Measurements from ENCODE around the gene SKIL.

The SKIL gene

GRCh38 chr3:170437696-170438407, 80.3 kb downstream of the SKIL start:
- H3K9me3 ChIP-seq (ENCODE audit: insufficient read depth, low read depth, low read length), result no peaks in the 10 kb centered on the region
- no peaks in the 10 kb centered on the region for H3K27me3 ChIP-seq (ENCODE audit: insufficient read depth, low read length, poor library complexity, severe bottlenecking)
- no peak overlapping the region for H3K9ac ChIP-seq (ENCODE audit: low read depth, low read length, poor library complexity, severe bottlenecking)
- no peaks in the 10 kb centered on the region for H3K9me2 ChIP-seq (replicated peaks; ENCODE audit: low read depth, low read length)
- H2AFZ ChIP-seq (ENCODE audit: low read length), result no peak overlapping the region
- H3K79me2 ChIP-seq (ENCODE audit: insufficient read depth, low read length), result no peaks in the 10 kb centered on the region
- H4K20me1 ChIP-seq (ENCODE audit: insufficient read depth, low read length, poor library complexity, severe bottlenecking), result no peaks in the 10 kb centered on the region
- no peak overlapping the region for H3K4me2 ChIP-seq (ENCODE audit: low read depth, low read length, poor library complexity, severe bottlenecking)
- H3F3A ChIP-seq (ENCODE audit: low read depth), result no peaks in the 10 kb centered on the region
- H3K36me3 ChIP-seq (ENCODE audit: insufficient read depth, low read length), result no peaks in the 10 kb centered on the region
- no peak overlapping the region for H3K4me3 ChIP-seq (ENCODE audit: low read length, poor library complexity, severe bottlenecking)
- TF ChIP-seq CTCF (conservative IDR thresholded peaks at IDR 0.05; ENCODE audit: low read length) (no peak), EZH2phosphoT487 (IDR thresholded peaks at IDR 0.05; ENCODE audit: borderline replicate concordance) (no peak)
- H3K4me1 ChIP-seq (ENCODE audit: insufficient read depth, low read length, poor library complexity, severe bottlenecking), result no peaks in the 10 kb centered on the region

- Histone ChIP-seq H3F3A (ENCODE audit: low read depth) (no peaks in the 10 kb centered on the region), H3K79me2 (ENCODE audit: insufficient read depth, low read length) (no peaks in the 10 kb centered on the region), H3K9me2 (replicated peaks; ENCODE audit: low read depth, low read length) (no peaks in the 10 kb centered on the region), H3K36me3 (ENCODE audit: insufficient read depth, low read length) (no peaks in the 10 kb centered on the region), H3K9ac (ENCODE audit: low read depth, low read length, poor library complexity, severe bottlenecking) (no peak overlapping the region), H3K9me3 (ENCODE audit: insufficient read depth, low read depth, low read length) (no peaks in the 10 kb centered on the region), H3K27me3 (ENCODE audit: insufficient read depth, low read length, poor library complexity, severe bottlenecking) (no peaks in the 10 kb centered on the region), H4K20me1 (ENCODE audit: insufficient read depth, low read length, poor library complexity, severe bottlenecking) (no peaks in the 10 kb centered on the region), H3K4me1 (ENCODE audit: insufficient read depth, low read length, poor library complexity, severe bottlenecking) (no peaks in the 10 kb centered on the region), H2AFZ (ENCODE audit: low read length) (no peak overlapping the region), H3K4me2 (ENCODE audit: low read depth, low read length, poor library complexity, severe bottlenecking) (no peak overlapping the region), H3K4me3 (ENCODE audit: low read length, poor library complexity, severe bottlenecking) (no peak overlapping the region)
- TF ChIP-seq EZH2phosphoT487 (IDR thresholded peaks at IDR 0.05; ENCODE audit: borderline replicate concordance) (no peak), CTCF (conservative IDR thresholded peaks at IDR 0.05; ENCODE audit: low read length) (no peak)
Observed at GRCh38 chr3:170438836-170439235, 81.3 kb downstream of the SKIL start.

- Histone ChIP-seq H3K4me2 (ENCODE audit: low read depth, low read length, poor library complexity, severe bottlenecking) (no peak overlapping the region), H3F3A (ENCODE audit: low read depth) (no peaks in the 10 kb centered on the region), H4K20me1 (ENCODE audit: insufficient read depth, low read length, poor library complexity, severe bottlenecking) (no peaks in the 10 kb centered on the region), H3K4me1 (ENCODE audit: insufficient read depth, low read length, poor library complexity, severe bottlenecking) (no peaks in the 10 kb centered on the region), H2AFZ (ENCODE audit: low read length) (no peak overlapping the region), H3K36me3 (ENCODE audit: insufficient read depth, low read length) (no peaks in the 10 kb centered on the region), H3K9me3 (ENCODE audit: insufficient read depth, low read depth, low read length) (no peaks in the 10 kb centered on the region), H3K4me3 (ENCODE audit: low read length, poor library complexity, severe bottlenecking) (no peak overlapping the region), H3K9ac (ENCODE audit: low read depth, low read length, poor library complexity, severe bottlenecking) (no peak overlapping the region), H3K27me3 (ENCODE audit: insufficient read depth, low read length, poor library complexity, severe bottlenecking) (no peaks in the 10 kb centered on the region), H3K9me2 (replicated peaks; ENCODE audit: low read depth, low read length) (no peaks in the 10 kb centered on the region), H3K79me2 (ENCODE audit: insufficient read depth, low read length) (no peaks in the 10 kb centered on the region)
- no peak for TF ChIP-seq CTCF (conservative IDR thresholded peaks at IDR 0.05; ENCODE audit: low read length)
- TF ChIP-seq EZH2phosphoT487 (IDR thresholded peaks at IDR 0.05; ENCODE audit: borderline replicate concordance), result no peak
Observed at GRCh38 chr3:170440344-170440743, 82.8 kb downstream of the SKIL start.

Data from Loucy (cell line).